A549 (cell line): ENCODE data around the gene PBX1.

Experiments used
- ATOH8 ChIP-seq: fragments of 250-450 bp; sonication (Bioruptor Pico); IDR thresholded peaks from 2 replicates; pipeline ENCODE4 v1.5.0; 2020; ENCODE audit warnings: low read depth, mild to moderate bottlenecking, moderate library complexity
- BCL3 ChIP-seq: fragments of >200 bp; sonication (Bioruptor Twin); formaldehyde crosslinking; IDR thresholded peaks from 3 replicates; pipeline ENCODE4 v1.6.1; 2016
- BHLHE40 ChIP-seq: IDR thresholded peaks from 2 replicates; pipeline ENCODE4 v1.6.1; 2012; ENCODE audit warnings: low read depth, low read length, inconsistent platforms
- CTCF ChIP-seq: fragments of >200 bp; sonication (Bioruptor Twin); formaldehyde crosslinking; IDR thresholded peaks from 3 replicates; pipeline ENCODE4 v1.5.1; 2016
- EP300 ChIP-seq, 2 experiments: fragments of >200 bp; sonication (Bioruptor Twin); formaldehyde crosslinking; IDR thresholded peaks; 2 replicates in 1 of 2; 3 replicates in 1 of 2; pipeline ENCODE4 v1.6.1; 2016 to 2017
- FOSB ChIP-seq: fragments of 250-450 bp; sonication (Bioruptor Pico); IDR thresholded peaks from 2 replicates; pipeline ENCODE4 v1.5.0; 2020; ENCODE audit warnings: mild to moderate bottlenecking, moderate library complexity
- HDAC2 ChIP-seq: fragments of 200-600 bp; sonication (generic); IDR thresholded peaks from 2 replicates; pipeline ENCODE4 v1.6.1; 2016
- HMGXB4 ChIP-seq: fragments of 250-450 bp; sonication (Bioruptor Pico); IDR thresholded peaks from 2 replicates; pipeline ENCODE4 v1.5.0; 2021; ENCODE audit warnings: mild to moderate bottlenecking, moderate library complexity, borderline replicate concordance
- HOXA7 ChIP-seq: fragments of 250-450 bp; sonication (Bioruptor Pico); IDR thresholded peaks from 2 replicates; pipeline ENCODE4 v1.5.0; 2020; ENCODE audit warnings: mild to moderate bottlenecking, moderate library complexity
- MAFK ChIP-seq: fragments of 450-650 bp; IDR thresholded peaks from 2 replicates; pipeline ENCODE4 v1.6.1; 2014; ENCODE audit not compliant: partially characterized antibody
- POLR2A ChIP-seq: IDR thresholded peaks from 2 replicates; pipeline ENCODE4 v1.6.1; 2012; ENCODE audit warnings: mild to moderate bottlenecking, low read length
- ZFP36 ChIP-seq: fragments of 450-650 bp; IDR thresholded peaks from 2 replicates; pipeline ENCODE4 v1.6.1; 2014; ENCODE audit warnings: borderline replicate concordance; ENCODE audit not compliant: partially characterized antibody

GRCh38 chr1:164629971-164630370, 71.0 kb downstream of the PBX1 start:
- no peak for TF ChIP-seq ZFP36
- no peak for TF ChIP-seq BHLHE40
- no peak for TF ChIP-seq ATOH8
- TF ChIP-seq POLR2A = no peak
- TF ChIP-seq MAFK = no peak
- no peak for TF ChIP-seq CTCF
- no peak for TF ChIP-seq HDAC2
- no peak for TF ChIP-seq HOXA7 (CRISPR knock-in tag)
- no peak for TF ChIP-seq HMGXB4 (CRISPR knock-in tag)
- no peak for TF ChIP-seq BCL3
- TF ChIP-seq EP300 (IDR thresholded peaks at IDR 0.05) = no peak
- no peak for TF ChIP-seq FOSB (CRISPR knock-in tag)
